GM15510 (cell line): ENCODE results near the gene TMEM134.
A peak's percentile ranks its signal among the peaks of the same experiment; 100 is the strongest.

Source experiments
- POLR2A ChIP-seq: IDR thresholded peaks from 3 replicates; pipeline ENCODE4 v1.6.1; 2011; ENCODE audit warnings: borderline replicate concordance; ENCODE audit not compliant: insufficient read length; ENCODE audit errors: extremely low read depth

Gene TMEM134

GRCh38 chr11:67468759-67469507 is at the start of gene TMEM134:
TSS of gene TMEM134 (minus strand) at chr11:67469251. CDS start at chr11:67469192, 59 bp downstream.
- TF ChIP-seq POLR2A = peak; percentile 88

- no peak for TF ChIP-seq POLR2A
These were observed 48.9 kb upstream of the TMEM134 start for GRCh38 chr11:67517784-67518552.

- TF ChIP-seq POLR2A = no peak
These were observed 47.8 kb upstream of the TMEM134 start for GRCh38 chr11:67516806-67517205.

- TF ChIP-seq POLR2A = no peak
These were observed 45.1 kb upstream of the TMEM134 start for GRCh38 chr11:67514116-67514515.

- no peak for TF ChIP-seq POLR2A
These were observed 40.9 kb upstream of the TMEM134 start for GRCh38 chr11:67510023-67510345.

GRCh38 chr11:67508486-67509121 is 39.6 kb upstream of the TMEM134 start:
- TF ChIP-seq POLR2A = peak; percentile 37

- TF ChIP-seq POLR2A = peak; percentile 70
These were observed 38.9 kb upstream of the TMEM134 start, which contains the start of gene CDK2AP2 for GRCh38 chr11:67507864-67508485. TSS of gene CDK2AP2 (minus strand) at chr11:67508162. CDS start at chr11:67508082, 80 bp downstream.

- no peak for TF ChIP-seq POLR2A
These were observed 38.3 kb upstream of the TMEM134 start for GRCh38 chr11:67507242-67507863.

- TF ChIP-seq POLR2A = no peak
These were observed 37.5 kb upstream of the TMEM134 start for GRCh38 chr11:67506426-67507051.

- TF ChIP-seq POLR2A = peak; percentile 29
These were observed 36.8 kb upstream of the TMEM134 start for GRCh38 chr11:67505605-67506396.

GRCh38 chr11:67504950-67505581 is 36.0 kb upstream of the TMEM134 start, which contains the start of gene PITPNM1:
TSS of gene PITPNM1 (minus strand) at chr11:67505363. CDS start at chr11:67504180, 1,183 bp downstream.
- peak; percentile 57 for TF ChIP-seq POLR2A

GRCh38 chr11:67504005-67504949 is 35.2 kb upstream of the TMEM134 start:
- TF ChIP-seq POLR2A = no peak
